GM23338 (cell line): ENCODE measurements around the gene MXRA7. TPM values are rescaled to one million over a fixed set of nuclear protein-coding genes. Genes with fewer than 3 reads are reported as not detected.

Source experiments
- ATAC-seq: fragments of 200-7000 bp; cut with Tn5 transposase; 3 replicates; pipeline ENCODE4 v1.9.1; 2020
- DNase-seq: peaks from one replicate; pipeline ENCODE4 v3.0.0-alpha.2; 2015; ENCODE audit warnings: low spot score
- H2AFZ ChIP-seq: fragments of 200-600 bp; sonication (generic); 2 replicates; pipeline ENCODE4 v1.8.0; 2016; ENCODE audit warnings: antibody characterized with exemption, mild to moderate bottlenecking, moderate library complexity
- H3F3A ChIP-seq: fragments of 200-600 bp; sonication (generic); replicated peaks from 2 replicates; pipeline ENCODE4 v1.8.0; 2017; ENCODE audit warnings: antibody characterized with exemption, mixed run types, low read depth
- H3K27ac ChIP-seq: fragments of 200-600 bp; sonication (generic); 2 replicates; pipeline ENCODE4 v1.6.1; 2016; ENCODE audit warnings: low read depth
- H3K27me3 ChIP-seq: fragments of 200-600 bp; sonication (generic); 2 replicates; pipeline ENCODE4 v1.8.0; 2016; ENCODE audit warnings: mild to moderate bottlenecking, mixed run types, moderate library complexity; ENCODE audit not compliant: insufficient read depth
- H3K36me3 ChIP-seq: fragments of 200-600 bp; sonication (generic); 2 replicates; pipeline ENCODE4 v1.8.0; 2016; ENCODE audit warnings: mild to moderate bottlenecking; ENCODE audit not compliant: insufficient read depth
- H3K4me1 ChIP-seq: fragments of 200-600 bp; sonication (generic); 2 replicates; pipeline ENCODE4 v1.8.0; 2016; ENCODE audit warnings: mild to moderate bottlenecking, moderate library complexity; ENCODE audit not compliant: insufficient read depth
- H3K4me2 ChIP-seq: fragments of 200-600 bp; sonication (generic); 2 replicates; pipeline ENCODE4 v1.7.1; 2017; ENCODE audit warnings: mixed run types
- H3K4me3 ChIP-seq: fragments of 200-600 bp; sonication (generic); 2 replicates; pipeline ENCODE4 v1.6.1; 2016; ENCODE audit warnings: mixed run types
- H3K79me2 ChIP-seq: fragments of 200-600 bp; sonication (generic); replicated peaks from 2 replicates; pipeline ENCODE4 v1.8.0; 2017; ENCODE audit warnings: mild to moderate bottlenecking; ENCODE audit not compliant: insufficient read depth
- H3K9me2 ChIP-seq: fragments of 200-600 bp; sonication (generic); 2 replicates; pipeline ENCODE4 v1.8.0; 2017; ENCODE audit not compliant: insufficient read depth
- H4K20me1 ChIP-seq: fragments of 200-600 bp; sonication (generic); replicated peaks from 2 replicates; pipeline ENCODE4 v1.8.0; 2017; ENCODE audit warnings: mild to moderate bottlenecking; ENCODE audit not compliant: insufficient read depth
- H3K27ac Mint-ChIP-seq: 2 replicates; pipeline ENCODE4 v1.8.0; 2020; ENCODE audit warnings: inconsistent platforms, mild to moderate bottlenecking, moderate library complexity, mixed read lengths
- H3K27me3 Mint-ChIP-seq: 3 replicates; pipeline ENCODE4 v1.8.0; 2022; ENCODE audit warnings: low read depth, mild to moderate bottlenecking, moderate library complexity, mixed read lengths, inconsistent platforms; ENCODE audit not compliant: insufficient read depth, poor library complexity
- H3K36me3 Mint-ChIP-seq: 3 replicates; pipeline ENCODE4 v1.8.0; 2021; ENCODE audit warnings: low read depth, mild to moderate bottlenecking, inconsistent platforms, moderate library complexity, mixed read lengths
- H3K4me1 Mint-ChIP-seq: 3 replicates; pipeline ENCODE4 v1.8.0; 2020; ENCODE audit warnings: mild to moderate bottlenecking, inconsistent platforms, mixed read lengths
- H3K4me3 Mint-ChIP-seq: 3 replicates; pipeline ENCODE4 v1.8.0; 2021; ENCODE audit warnings: moderate library complexity, mild to moderate bottlenecking, inconsistent platforms, mixed read lengths
- H3K9me3 Mint-ChIP-seq: 3 replicates; pipeline ENCODE4 v1.8.0; 2020; ENCODE audit warnings: moderate library complexity, mild to moderate bottlenecking, inconsistent platforms, mixed read lengths
- CREB1 ChIP-seq: fragments of 250-450 bp; sonication (Bioruptor Pico); IDR thresholded peaks from 2 replicates; pipeline ENCODE4 v1.5.0; 2020; ENCODE audit warnings: low read depth, mild to moderate bottlenecking, moderate library complexity
- CTCF ChIP-seq, 2 experiments: fragments of 200-600 bp in 1 of 2; sonication (generic) in 1 of 2; conservative IDR thresholded peaks; 2 replicates each; pipeline versions ENCODE4 v1.5.1 to v1.6.1; 2016 to 2017; ENCODE audit warnings: antibody characterized with exemption in 2 of 2, low read depth in 2 of 2, mild to moderate bottlenecking in 2 of 2, moderate library complexity in 1 of 2
- EZH2 ChIP-seq: fragments of 200-600 bp; sonication (generic); IDR thresholded peaks from one replicate; pipeline ENCODE4 v1.8.0; 2017; ENCODE audit warnings: antibody characterized with exemption, mild to moderate bottlenecking, low read depth; ENCODE audit not compliant: unreplicated experiment
- EZH2phosphoT487 ChIP-seq: fragments of 200-600 bp; sonication (generic); IDR thresholded peaks from one replicate; pipeline ENCODE4 v1.8.1; 2018; ENCODE audit warnings: antibody characterized with exemption; ENCODE audit not compliant: unreplicated experiment
- JUNB ChIP-seq: IDR thresholded peaks from one replicate; pipeline ENCODE4 v1.6.1; 2016; ENCODE audit warnings: antibody characterized with exemption; ENCODE audit not compliant: unreplicated experiment
- NANOG ChIP-seq: IDR thresholded peaks from 2 replicates; pipeline ENCODE4 v1.6.1; 2016; ENCODE audit warnings: antibody characterized with exemption, borderline replicate concordance
- POLR2AphosphoS5 ChIP-seq: IDR thresholded peaks from 2 replicates; pipeline ENCODE4 v1.6.1; 2016; ENCODE audit warnings: antibody characterized with exemption, low read depth
- STAT1 ChIP-seq: IDR thresholded peaks from one replicate; pipeline ENCODE4 v1.6.1; 2016; ENCODE audit warnings: antibody characterized with exemption; ENCODE audit not compliant: unreplicated experiment
- ZNF114 ChIP-seq: fragments of 250-450 bp; sonication (Bioruptor Pico); IDR thresholded peaks from 2 replicates; pipeline ENCODE4 v1.5.0; 2020; ENCODE audit warnings: mild to moderate bottlenecking, moderate library complexity
- ZNF331 ChIP-seq: fragments of 250-450 bp; sonication (Bioruptor Pico); IDR thresholded peaks from 2 replicates; pipeline ENCODE4 v1.5.0; 2020; ENCODE audit warnings: low read depth, mild to moderate bottlenecking, moderate library complexity
- polyA plus RNA-seq: library from polyadenylated mRNA; unstranded; fragments of >200 nt; fragmentation: Nextera tagmentation; extraction: Ambion mirVana; gene quantifications from 2 replicates; pipeline ENCODE4 v1.2.1, GENCODE V29; 2016
- total RNA-seq: library from RNA; depleted of rRNA; stranded (reverse); fragments of >200 nt; shearing (Covaris generic); gene quantifications from 2 replicates; pipeline ENCODE4 v1.2.3, GENCODE V29; 2014
- TF ChIP-seq, protein P1 (sequence below): IDR thresholded peaks from 2 replicates; pipeline ENCODE4 v1.6.1; 2016; ENCODE audit warnings: antibody characterized with exemption
- TF ChIP-seq, protein P2 (sequence below): IDR thresholded peaks from one replicate; pipeline ENCODE4 v1.6.1; 2018; ENCODE audit warnings: antibody characterized with exemption; ENCODE audit not compliant: unreplicated experiment

Gene MXRA7
- total and polyA plus RNA-seq, 2 experiments from 2014 or later, result 12.1 to 46.6 TPM

DNA sequence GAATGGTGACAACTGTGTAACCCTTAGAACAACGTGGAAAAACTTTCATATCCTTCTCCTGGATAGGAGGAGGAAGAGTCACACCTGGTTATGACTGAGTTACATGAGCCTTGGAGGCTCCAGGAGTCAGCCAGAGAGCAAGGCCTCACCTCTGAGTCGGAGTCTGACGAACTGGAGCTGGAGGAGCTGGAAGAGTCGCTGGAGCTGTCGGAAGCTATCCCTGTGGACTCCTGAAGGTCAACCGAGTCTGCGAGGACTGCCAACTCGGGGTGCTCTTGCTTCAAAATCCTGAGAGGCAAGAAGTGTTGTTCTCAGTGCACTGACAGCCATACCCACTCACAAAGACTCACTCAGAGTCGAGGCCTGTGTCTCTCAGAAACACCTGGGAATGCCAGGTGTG lies 9.4 kb upstream of the MXRA7 start:
- no peak overlapping the region for H3K4me3 Mint-ChIP-seq
- H3K36me3 Mint-ChIP-seq, result peaks cover 78% of the 10 kb centered on the region

DNA sequence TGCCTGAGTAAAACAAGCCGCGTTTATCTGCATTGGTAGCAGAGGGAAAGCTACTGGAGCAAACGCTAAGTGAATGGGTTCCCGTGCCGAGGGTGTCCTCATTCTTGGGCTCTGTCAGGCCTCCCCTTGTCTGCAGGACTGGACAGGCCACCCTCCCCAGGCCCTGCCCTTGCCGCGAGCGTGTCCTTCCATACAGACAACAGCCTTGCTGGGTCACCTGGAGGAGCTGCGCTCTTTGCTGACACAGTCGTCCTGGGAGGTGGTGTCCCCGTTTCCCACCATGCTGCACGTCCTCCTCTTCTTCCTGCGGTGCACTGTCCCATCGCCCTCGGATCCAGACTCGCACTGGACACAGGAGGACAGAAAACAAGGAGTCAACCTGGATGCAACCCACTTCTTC lies 7.8 kb upstream of the MXRA7 start:
- Histone ChIP-seq H3K27me3 (no peaks in the 10 kb centered on the region), H3K36me3 (peaks cover 36% of the 10 kb centered on the region), H3F3A (no peaks in the 10 kb centered on the region), H4K20me1 (peaks cover 11% of the 10 kb centered on the region; the same call in 1 of the 2 replicates), H3K4me3 (no peak overlapping the region), H2AFZ (no peak overlapping the region), H3K4me2 (no peak overlapping the region), H3K27ac (no peak overlapping the region), H3K4me1 (no peaks in the 10 kb centered on the region), H3K9me2 (no peaks in the 10 kb centered on the region), H3K79me2 (peaks cover under 1% of the 10 kb centered on the region; the same call in 1 of the 2 replicates)
- H3K4me3 Mint-ChIP-seq, result no peak overlapping the region
- H3K36me3 Mint-ChIP-seq, result peaks cover 68% of the 10 kb centered on the region
- H3K27me3 Mint-ChIP-seq, result no peaks in the 10 kb centered on the region
- no peaks in the 10 kb centered on the region for H3K9me3 Mint-ChIP-seq
- peaks cover 3% of the 10 kb centered on the region; the same call in 1 of the 3 replicates for H3K4me1 Mint-ChIP-seq
- ATAC-seq (no peak), DNase-seq (no peak)
- H3K27ac Mint-ChIP-seq, result no peak overlapping the region
- TF ChIP-seq, protein P1, sequence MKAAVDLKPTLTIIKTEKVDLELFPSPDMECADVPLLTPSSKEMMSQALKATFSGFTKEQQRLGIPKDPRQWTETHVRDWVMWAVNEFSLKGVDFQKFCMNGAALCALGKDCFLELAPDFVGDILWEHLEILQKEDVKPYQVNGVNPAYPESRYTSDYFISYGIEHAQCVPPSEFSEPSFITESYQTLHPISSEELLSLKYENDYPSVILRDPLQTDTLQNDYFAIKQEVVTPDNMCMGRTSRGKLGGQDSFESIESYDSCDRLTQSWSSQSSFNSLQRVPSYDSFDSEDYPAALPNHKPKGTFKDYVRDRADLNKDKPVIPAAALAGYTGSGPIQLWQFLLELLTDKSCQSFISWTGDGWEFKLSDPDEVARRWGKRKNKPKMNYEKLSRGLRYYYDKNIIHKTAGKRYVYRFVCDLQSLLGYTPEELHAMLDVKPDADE, result no peak
- TF ChIP-seq CREB1 (no peak), NANOG (no peak), STAT1 (no peak), JUNB (no peak), ZNF114 (CRISPR knock-in tag) (no peak), ZNF331 (CRISPR knock-in tag) (no peak), EZH2 (no peak), EZH2phosphoT487 (no peak)
- TF ChIP-seq, protein P2, sequence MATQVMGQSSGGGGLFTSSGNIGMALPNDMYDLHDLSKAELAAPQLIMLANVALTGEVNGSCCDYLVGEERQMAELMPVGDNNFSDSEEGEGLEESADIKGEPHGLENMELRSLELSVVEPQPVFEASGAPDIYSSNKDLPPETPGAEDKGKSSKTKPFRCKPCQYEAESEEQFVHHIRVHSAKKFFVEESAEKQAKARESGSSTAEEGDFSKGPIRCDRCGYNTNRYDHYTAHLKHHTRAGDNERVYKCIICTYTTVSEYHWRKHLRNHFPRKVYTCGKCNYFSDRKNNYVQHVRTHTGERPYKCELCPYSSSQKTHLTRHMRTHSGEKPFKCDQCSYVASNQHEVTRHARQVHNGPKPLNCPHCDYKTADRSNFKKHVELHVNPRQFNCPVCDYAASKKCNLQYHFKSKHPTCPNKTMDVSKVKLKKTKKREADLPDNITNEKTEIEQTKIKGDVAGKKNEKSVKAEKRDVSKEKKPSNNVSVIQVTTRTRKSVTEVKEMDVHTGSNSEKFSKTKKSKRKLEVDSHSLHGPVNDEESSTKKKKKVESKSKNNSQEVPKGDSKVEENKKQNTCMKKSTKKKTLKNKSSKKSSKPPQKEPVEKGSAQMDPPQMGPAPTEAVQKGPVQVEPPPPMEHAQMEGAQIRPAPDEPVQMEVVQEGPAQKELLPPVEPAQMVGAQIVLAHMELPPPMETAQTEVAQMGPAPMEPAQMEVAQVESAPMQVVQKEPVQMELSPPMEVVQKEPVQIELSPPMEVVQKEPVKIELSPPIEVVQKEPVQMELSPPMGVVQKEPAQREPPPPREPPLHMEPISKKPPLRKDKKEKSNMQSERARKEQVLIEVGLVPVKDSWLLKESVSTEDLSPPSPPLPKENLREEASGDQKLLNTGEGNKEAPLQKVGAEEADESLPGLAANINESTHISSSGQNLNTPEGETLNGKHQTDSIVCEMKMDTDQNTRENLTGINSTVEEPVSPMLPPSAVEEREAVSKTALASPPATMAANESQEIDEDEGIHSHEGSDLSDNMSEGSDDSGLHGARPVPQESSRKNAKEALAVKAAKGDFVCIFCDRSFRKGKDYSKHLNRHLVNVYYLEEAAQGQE, result no peak

More for the DNA sequence above, 9.4 kb upstream of the MXRA7 start:
- Mint-ChIP-seq H3K27me3 (peaks cover 3% of the 10 kb centered on the region), H3K27ac (no peak overlapping the region), H3K9me3 (no peaks in the 10 kb centered on the region), H3K4me1 (no peaks in the 10 kb centered on the region)
- Histone ChIP-seq H3K27me3 (no peaks in the 10 kb centered on the region), H3K9me2 (no peaks in the 10 kb centered on the region), H2AFZ (no peak overlapping the region), H3K79me2 (peaks cover 18% of the 10 kb centered on the region), H3K4me1 (0 out of 2 replicates have a peak, but pooled peaks cover under 1% of the 10 kb centered on the region), H3K4me3 (no peak overlapping the region), H3F3A (no peaks in the 10 kb centered on the region), H3K36me3 (peaks cover 43% of the 10 kb centered on the region), H3K4me2 (no peak overlapping the region), H4K20me1 (peaks cover 11% of the 10 kb centered on the region; the same call in 1 of the 2 replicates), H3K27ac (no peak overlapping the region)
- DNase-seq (no peak), ATAC-seq (no peak)
- TF ChIP-seq CREB1, result no peak
- no peak for TF ChIP-seq NANOG
- no peak for TF ChIP-seq CTCF (conservative IDR thresholded peaks at IDR 0.05; ENCODE audit: low read depth in 2 of 2)
- TF ChIP-seq, protein P1, result no peak
- TF ChIP-seq POLR2AphosphoS5, result no peak
- TF ChIP-seq EZH2phosphoT487, result no peak
- TF ChIP-seq ZNF331 (CRISPR knock-in tag), result no peak
- TF ChIP-seq STAT1, result no peak
- TF ChIP-seq EZH2, result no peak
